Measurements from ENCODE around the gene CCSAP. TPM values are rescaled to one million over a fixed set of nuclear protein-coding genes. Genes with fewer than 3 reads are reported as not detected.

The CCSAP gene
- total and polyA plus RNA-seq, 12 donors: 0.91 to 4.7 (median 2.9) TPM

GRCh38 chr1:229339086-229339485 is 3.8 kb downstream of the CCSAP start:
- H3K36me3 ChIP-seq: peaks cover 0 to 11% (median 0%) of the 10 kb centered on the region in 9 donors
- H3K4me1 ChIP-seq: peaks cover 2 to 36% (median 20%) of the 10 kb centered on the region in 9 donors
- intact Hi-C loops (cut with DNase I): no loop called here
- H3K27ac ChIP-seq: no peak overlapping the region
- 95 to 96% methylated on average over 4 of the region's 4 CpGs for WGBS, 2 donors
- ATAC-seq: no peak
- peaks cover 0 to 9% (median 3%) of the 10 kb centered on the region in 11 donors for H3K9me3 ChIP-seq
- no peak for DNase-seq
- TF ChIP-seq CTCF (IDR thresholded peaks at IDR 0.05): no peak
- no peaks in the 10 kb centered on the region for H3K27me3 ChIP-seq
- H3K4me3 ChIP-seq: no peak overlapping the region

GRCh38 chr1:229336345-229336744 is 6.5 kb downstream of the CCSAP start:
- no peak for ATAC-seq
- TF ChIP-seq CTCF (IDR thresholded peaks at IDR 0.05): no peak
- Histone ChIP-seq H3K27ac (no peak overlapping the region), H3K27me3 (no peaks in the 10 kb centered on the region), H3K4me1 (peaks cover 0 to 25% (median 6%) of the 10 kb centered on the region in 9 donors), H3K4me3 (no peak overlapping the region), H3K36me3 (peaks cover 0 to 11% (median 0%) of the 10 kb centered on the region in 9 donors), H3K9me3 (peaks cover 0 to 14% (median 3%) of the 10 kb centered on the region in 11 donors)
- WGBS, 2 donors: 77 to 79% methylated on average over 3 of the region's 3 CpGs
- intact Hi-C loops (cut with DNase I): no loop called here
- no peak for DNase-seq

- TF ChIP-seq CTCF (IDR thresholded peaks at IDR 0.05): no peak
- Histone ChIP-seq H3K9me3 (peaks cover 0 to 14% (median 3%) of the 10 kb centered on the region in 11 donors), H3K4me3 (no peak overlapping the region), H3K27ac (no peak overlapping the region), H3K36me3 (peaks cover 0 to 11% (median 0%) of the 10 kb centered on the region in 9 donors), H3K4me1 (peaks cover 0 to 11% (median 0%) of the 10 kb centered on the region in 9 donors), H3K27me3 (no peaks in the 10 kb centered on the region)
- 100% methylated on average over 2 of the region's 2 CpGs for WGBS, 2 donors
- intact Hi-C loops (cut with DNase I): no loop called here
- DNase-seq: no peak
- ATAC-seq: no peak
These were observed 8.1 kb downstream of the CCSAP start for GRCh38 chr1:229334716-229335115.

GRCh38 chr1:229334269-229334668 is 8.6 kb downstream of the CCSAP start:
- 70 to 98% methylated on average over 2 of the region's 2 CpGs for WGBS, 2 donors
- ATAC-seq (no peak), DNase-seq (no peak)
- intact Hi-C loops (cut with DNase I): no loop called here
- Histone ChIP-seq H3K4me3 (no peak overlapping the region), H3K27me3 (no peaks in the 10 kb centered on the region), H3K4me1 (peaks cover 0 to 11% (median 0%) of the 10 kb centered on the region in 9 donors), H3K27ac (no peak overlapping the region), H3K9me3 (peaks cover 0 to 14% (median 3%) of the 10 kb centered on the region in 11 donors), H3K36me3 (peaks cover 0 to 12% (median 0%) of the 10 kb centered on the region in 9 donors)
- no peak for TF ChIP-seq CTCF (IDR thresholded peaks at IDR 0.05)
